ENCODE data around the gene SLC5A9. TPM values are rescaled to one million over a fixed set of nuclear protein-coding genes. Genes with fewer than 3 reads are reported as not detected.

Gene SLC5A9
- total and polyA plus RNA-seq, 9 of the 15 experiments (the other 6 are each of a cell fraction or from before 2014, with no cell fraction given) = not detected

GRCh38 chr1:48194801-48195200 is 27.7 kb upstream of the SLC5A9 start (continued):
- TF ChIP-seq POLR3A (IDR thresholded peaks at IDR 0.05; ENCODE audit: borderline replicate concordance, extremely low read depth, insufficient read depth, insufficient read length) (no peak), SIRT6 (IDR thresholded peaks at IDR 0.05; ENCODE audit: low read depth, low read length) (no peak), SNIP1 (IDR thresholded peaks at IDR 0.05; ENCODE audit: low read depth) (no peak), HDAC2 (IDR thresholded peaks at IDR 0.05) (no peak)

- Histone ChIP-seq H3K9me1 (ENCODE audit: control insufficient read depth, insufficient read depth, low read length) (no peaks in the 10 kb centered on the region), H3K4me3 (no peak overlapping the region), H2AFZ (ENCODE audit: low read depth, low read length) (no peak overlapping the region), H3K9ac (ENCODE audit: insufficient read depth in 1 of 2, low read depth in 2 of 2, low read length in 2 of 2) (no peak overlapping the region), H3K36me3 (ENCODE audit: control insufficient read depth, insufficient read depth, low read length) (no peaks in the 10 kb centered on the region), H3K27me3 (ENCODE audit: control insufficient read depth in 2 of 2, insufficient read depth in 2 of 2, low read length in 2 of 2) (no peaks in the 10 kb centered on the region), H3K79me2 (ENCODE audit: control insufficient read depth, insufficient read depth, low read length) (no peaks in the 10 kb centered on the region), H3K4me2 (ENCODE audit: insufficient read depth, low read length) (no peak overlapping the region), H3K4me1 (replicated peaks in 1 of 2; ENCODE audit: control insufficient read depth in 2 of 2, insufficient read depth in 2 of 2, low read length in 2 of 2) (no peaks in the 10 kb centered on the region), H3K27ac (ENCODE audit: extremely low read depth, low read depth, low read length) (no peak overlapping the region), H3K9me3 (replicated peaks; ENCODE audit: control insufficient read depth, insufficient read depth, low read depth, low read length) (no peaks in the 10 kb centered on the region), H4K20me1 (replicated peaks; ENCODE audit: control insufficient read depth, insufficient read depth, low read length) (no peaks in the 10 kb centered on the region)
- FAIRE-seq = no peak
- no peak for DNase-seq (ENCODE audit: extremely low read depth in 1 of 4, low spot score in 3 of 4)
- in situ Hi-C loops (cut with MboI) = no loop called here
- TF ChIP-seq TCF3 (CRISPR knock-in tag; IDR thresholded peaks at IDR 0.05) (no peak), ETS1 (conservative IDR thresholded peaks at IDR 0.05; ENCODE audit: control insufficient read depth, low read depth, low read length) (no peak), ZFP91 (CRISPR knock-in tag; IDR thresholded peaks at IDR 0.05) (no peak), ZNF445 (CRISPR knock-in tag; IDR thresholded peaks at IDR 0.05; ENCODE audit: low read depth) (no peak), MBD2 (IDR thresholded peaks at IDR 0.05; ENCODE audit: borderline replicate concordance, low read depth) (no peak), LARP7 (IDR thresholded peaks at IDR 0.05) (no peak), TSHZ1 (CRISPR knock-in tag; IDR thresholded peaks at IDR 0.05) (no peak)
- BruUV-seq (replicated peaks) = no TSS peak
- CTCF ChIA-PET (ENCODE audit: low intra/inter-chr PET ratio) = no interaction called here
- WGBS (ENCODE audit: insufficient coverage, low coverage, missing lambda C conversion rate) = 0% methylated on average over 3 of the region's 7 CpGs
- ATAC-seq = no peak
- POLR2A ChIA-PET = interaction anchor here (0.6 kb wide), 1 partner anchor 128 kb away, joined by 5 read pairs; no protein-coding TSS in a partner anchor
- intact Hi-C loops (cut with micrococcal nuclease) = no loop called here
Observed at GRCh38 chr1:48196237-48196636, 26.3 kb upstream of the SLC5A9 start.
